Measurements from ENCODE around the gene LIMS1.
"Not testable (repeated sequence)": the region's sequence is repeated elsewhere in the genome, so short reads cannot be mapped to it uniquely, and the experiment has no call there.

Gene LIMS1

DNA sequence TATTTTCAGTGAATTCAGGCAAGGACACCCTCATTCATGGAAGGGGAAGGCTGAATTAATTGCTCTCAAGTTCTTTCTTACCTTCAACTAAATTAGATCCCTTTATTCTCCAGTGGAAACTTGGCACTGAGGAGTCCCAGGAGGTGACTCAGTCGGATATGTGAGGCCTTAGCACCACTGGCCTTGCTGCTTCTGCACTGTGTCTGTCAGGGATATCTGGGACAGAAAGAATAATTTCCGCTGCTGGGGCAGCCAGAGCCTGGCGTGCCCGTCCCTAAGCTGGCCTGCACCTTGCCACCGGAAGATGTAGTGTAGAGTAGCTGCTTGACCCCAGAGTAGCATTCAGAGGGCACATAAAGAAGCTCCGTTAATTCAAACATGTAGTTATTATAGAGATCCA lies 53.4 kb downstream of the LIMS1 start:
- no peak for DNase-seq (ENCODE audit: low read depth)

GRCh38 chr2:108588070-108588668 lies 53.9 kb downstream of the LIMS1 start:
- no peak for DNase-seq (ENCODE audit: low read depth)

DNA sequence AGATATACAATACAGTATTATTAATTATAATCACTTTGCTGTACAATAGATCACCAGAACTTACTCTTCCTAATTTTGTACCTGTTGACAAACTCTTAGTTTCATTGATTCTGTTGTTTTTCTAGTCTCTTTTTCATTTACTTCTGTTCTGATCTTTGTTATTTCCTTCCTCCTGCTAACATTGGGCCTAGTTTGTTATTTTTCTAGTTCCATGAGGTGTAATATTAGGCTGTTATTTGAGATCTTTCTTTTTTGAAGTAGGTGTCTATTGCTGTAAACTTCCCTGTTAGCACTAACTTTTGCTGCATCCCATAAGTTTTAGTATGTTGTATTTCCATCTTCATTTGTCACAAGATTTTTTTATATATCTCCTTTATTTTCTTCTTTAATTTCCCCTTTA lies 55.1 kb downstream of the LIMS1 start:
- no peak for DNase-seq (ENCODE audit: low read depth)

GRCh38 chr2:108589781-108590180 lies 55.5 kb downstream of the LIMS1 start:
- DNase-seq (ENCODE audit: low read depth), result no peak

- DNase-seq (ENCODE audit: low read depth), result no peak
These were observed 56.9 kb downstream of the LIMS1 start for GRCh38 chr2:108591163-108591562.

DNA sequence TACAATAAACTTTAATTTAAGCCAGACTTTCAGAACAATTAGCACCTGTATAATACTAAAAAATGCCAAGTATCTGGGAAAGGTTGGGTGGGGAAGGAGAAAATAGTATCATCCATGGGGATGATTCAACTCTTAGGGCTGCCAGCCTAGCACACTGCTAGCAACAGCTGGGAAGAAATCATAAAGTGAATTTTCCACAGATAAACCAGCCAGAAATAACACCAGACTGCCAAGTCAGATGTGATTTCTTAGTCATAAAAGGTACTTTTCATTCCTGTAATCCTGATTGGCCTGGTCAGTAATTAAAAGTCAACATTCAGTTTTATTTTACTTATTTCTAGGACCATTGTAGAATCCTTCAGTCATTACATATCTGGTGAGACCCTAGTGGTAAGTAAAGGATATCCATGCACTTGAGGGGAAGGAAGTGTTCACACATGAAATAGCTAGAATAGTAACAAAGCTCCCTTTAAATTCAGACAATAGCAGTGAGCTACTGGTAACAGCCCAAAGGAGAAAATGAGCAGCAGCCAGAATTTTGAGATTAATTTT lies 59.4 kb downstream of the LIMS1 start:
- DNase-seq (ENCODE audit: low read depth), result no peak

- DNase-seq (ENCODE audit: low read depth), result no peak
These were observed 60.1 kb downstream of the LIMS1 start for GRCh38 chr2:108594132-108594981.

- DNase-seq (ENCODE audit: low read depth), result no peak
These were observed 60.8 kb downstream of the LIMS1 start for GRCh38 chr2:108594982-108595464.

DNA sequence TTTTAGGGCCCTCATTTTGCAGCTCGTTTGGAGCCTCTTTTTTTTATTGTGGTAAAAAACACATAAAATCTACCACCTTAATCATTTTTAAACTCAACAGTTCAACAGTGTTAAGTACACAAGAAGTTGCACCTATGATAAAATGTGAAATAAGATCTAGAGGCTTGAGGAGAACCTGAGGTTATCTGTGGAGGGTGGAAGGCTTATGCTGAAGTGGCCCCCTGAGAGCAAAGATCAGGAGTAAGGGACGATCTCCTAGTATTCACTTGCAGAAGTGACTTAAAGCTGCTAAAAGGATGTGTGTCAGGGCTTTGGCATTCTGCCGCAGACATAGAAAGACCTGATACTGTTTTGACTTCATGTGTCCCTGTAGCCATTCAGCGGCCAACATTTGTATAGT lies 61.5 kb downstream of the LIMS1 start:
- DNase-seq (ENCODE audit: low read depth), result not testable (repeated sequence)

- not testable (repeated sequence) for DNase-seq (ENCODE audit: low read depth)
These were observed 63.0 kb downstream of the LIMS1 start for GRCh38 chr2:108597105-108597744.

GRCh38 chr2:108601199-108601598 lies 66.9 kb downstream of the LIMS1 start:
- DNase-seq (ENCODE audit: low read depth), result not testable (repeated sequence)

GRCh38 chr2:108602422-108602821 lies 68.2 kb downstream of the LIMS1 start:
- no peak for DNase-seq (ENCODE audit: low read depth)

- no peak for DNase-seq (ENCODE audit: low read depth)
These were observed 69.9 kb downstream of the LIMS1 start for GRCh38 chr2:108604196-108604595.

- no peak for DNase-seq (ENCODE audit: low read depth)
These were observed 71.7 kb downstream of the LIMS1 start for GRCh38 chr2:108605947-108606346.

GRCh38 chr2:108607706-108608301 lies 73.5 kb downstream of the LIMS1 start:
- DNase-seq (ENCODE audit: low read depth), result no peak

DNA sequence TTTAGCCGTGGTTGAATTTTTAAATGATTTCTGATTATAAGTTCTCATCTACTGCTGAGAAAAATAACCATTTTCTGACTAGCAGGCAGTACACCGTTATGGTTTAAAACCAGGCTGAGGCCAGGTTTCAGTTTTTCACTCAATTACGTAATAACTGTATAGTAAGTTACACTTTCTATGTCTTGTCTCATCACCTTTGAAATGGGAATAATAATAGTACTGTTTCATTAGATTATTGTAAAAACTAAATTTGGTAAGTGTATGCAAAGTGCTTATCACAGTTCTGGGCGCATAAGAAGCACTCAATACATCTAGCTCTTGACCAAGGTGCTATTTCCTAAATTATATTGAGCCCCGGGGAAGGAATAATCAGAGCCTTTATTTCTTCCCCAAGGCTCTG lies 76.8 kb downstream of the LIMS1 start:
- DNase-seq (ENCODE audit: low read depth), result no peak

GRCh38 chr2:108612153-108612513 lies 77.9 kb downstream of the LIMS1 start:
- DNase-seq (ENCODE audit: low read depth), result no peak

- DNase-seq (ENCODE audit: low read depth), result no peak
These were observed 78.4 kb downstream of the LIMS1 start for GRCh38 chr2:108612514-108613183.

- no peak for DNase-seq (ENCODE audit: low read depth)
These were observed 79.2 kb downstream of the LIMS1 start for GRCh38 chr2:108613261-108614042.

- DNase-seq (ENCODE audit: low read depth), result no peak
These were observed 79.8 kb downstream of the LIMS1 start for GRCh38 chr2:108614043-108614545.

DNA sequence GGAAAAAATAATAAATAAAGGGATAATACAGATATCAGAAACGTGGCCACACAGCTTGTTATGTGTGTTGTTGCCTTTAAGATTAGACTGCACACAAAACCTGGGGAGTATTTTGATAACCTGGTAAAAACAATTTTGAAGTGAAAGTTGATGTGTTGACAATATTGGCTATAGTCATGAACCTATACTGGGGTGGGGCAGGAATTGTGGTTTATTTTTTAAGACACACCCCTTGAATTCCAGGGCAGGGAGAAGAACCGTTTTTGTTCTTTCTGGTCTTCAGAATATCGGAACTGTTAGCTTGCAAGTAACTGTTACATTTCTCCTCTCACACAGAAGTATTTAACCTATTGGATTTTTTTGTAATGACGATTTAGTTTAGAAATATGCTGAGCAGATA lies 80.4 kb downstream of the LIMS1 start:
- DNase-seq (ENCODE audit: low read depth), result no peak

Measured in stimulated activated CD8-positive, alpha-beta memory T cell treated with anti-CD3 and anti-CD28 coated beads, Interleukin-7, amount 100 ng/mL, for 24 hours (primary cell).